ENCODE measurements around the gene FOXL1.

FOXL1 gene

GRCh38 chr16:86549076-86549892 is 29.1 kb upstream of the FOXL1 start:
- DNase-seq, result no peak

- DNase-seq, result no peak
Observed at GRCh38 chr16:86549893-86550190, 28.5 kb upstream of the FOXL1 start.

GRCh38 chr16:86550281-86550680 is 28.1 kb upstream of the FOXL1 start:
- DNase-seq, result no peak

- DNase-seq, result no peak
Observed at GRCh38 chr16:86553356-86553755, 25.0 kb upstream of the FOXL1 start.

GRCh38 chr16:86554599-86554916 is 23.8 kb upstream of the FOXL1 start:
- DNase-seq, result no peak

GRCh38 chr16:86554917-86555703 is 23.2 kb upstream of the FOXL1 start, which contains the start of gene MTHFSD:
Gene MTHFSD (minus strand): TSS chr16:86555235. CDS start chr16:86555184, 51 bp downstream.
- DNase-seq, result peak; percentile 36

- no peak for DNase-seq
Observed at GRCh38 chr16:86555704-86556075, 22.7 kb upstream of the FOXL1 start.

GRCh38 chr16:86556576-86556975 is 21.8 kb upstream of the FOXL1 start:
- no peak for DNase-seq

GRCh38 chr16:86557587-86557986 is 20.8 kb upstream of the FOXL1 start:
- no peak for DNase-seq

- DNase-seq, result no peak
Observed at GRCh38 chr16:86558355-86559193, 19.8 kb upstream of the FOXL1 start.

GRCh38 chr16:86559802-86560305 is 18.5 kb upstream of the FOXL1 start:
- DNase-seq, result no peak

- DNase-seq, result no peak
Observed at GRCh38 chr16:86562356-86562755, 16.0 kb upstream of the FOXL1 start.

- DNase-seq, result no peak
Observed at GRCh38 chr16:86563469-86564345, 14.6 kb upstream of the FOXL1 start.

GRCh38 chr16:86565181-86565631 is 13.1 kb upstream of the FOXL1 start:
- no peak for DNase-seq

- no peak for DNase-seq
Observed at GRCh38 chr16:86565644-86566511, 12.5 kb upstream of the FOXL1 start.

GRCh38 chr16:86566601-86566965 is 11.8 kb upstream of the FOXL1 start, which contains the start of gene FOXC2:
Gene FOXC2 (plus strand): TSS chr16:86566829. CDS start chr16:86567336, 507 bp downstream.
- DNase-seq, result no peak

GRCh38 chr16:86566966-86567700 is 11.2 kb upstream of the FOXL1 start:
- no peak for DNase-seq

GRCh38 chr16:86567701-86568581 is 10.4 kb upstream of the FOXL1 start:
- DNase-seq, result no peak
